ENCODE data around the gene LYPD6B. TPM values are rescaled to one million over a fixed set of nuclear protein-coding genes. Genes with fewer than 3 reads are reported as not detected.

The LYPD6B gene
- total RNA-seq, 2 experiments from 2014 or later: not detected

DNA sequence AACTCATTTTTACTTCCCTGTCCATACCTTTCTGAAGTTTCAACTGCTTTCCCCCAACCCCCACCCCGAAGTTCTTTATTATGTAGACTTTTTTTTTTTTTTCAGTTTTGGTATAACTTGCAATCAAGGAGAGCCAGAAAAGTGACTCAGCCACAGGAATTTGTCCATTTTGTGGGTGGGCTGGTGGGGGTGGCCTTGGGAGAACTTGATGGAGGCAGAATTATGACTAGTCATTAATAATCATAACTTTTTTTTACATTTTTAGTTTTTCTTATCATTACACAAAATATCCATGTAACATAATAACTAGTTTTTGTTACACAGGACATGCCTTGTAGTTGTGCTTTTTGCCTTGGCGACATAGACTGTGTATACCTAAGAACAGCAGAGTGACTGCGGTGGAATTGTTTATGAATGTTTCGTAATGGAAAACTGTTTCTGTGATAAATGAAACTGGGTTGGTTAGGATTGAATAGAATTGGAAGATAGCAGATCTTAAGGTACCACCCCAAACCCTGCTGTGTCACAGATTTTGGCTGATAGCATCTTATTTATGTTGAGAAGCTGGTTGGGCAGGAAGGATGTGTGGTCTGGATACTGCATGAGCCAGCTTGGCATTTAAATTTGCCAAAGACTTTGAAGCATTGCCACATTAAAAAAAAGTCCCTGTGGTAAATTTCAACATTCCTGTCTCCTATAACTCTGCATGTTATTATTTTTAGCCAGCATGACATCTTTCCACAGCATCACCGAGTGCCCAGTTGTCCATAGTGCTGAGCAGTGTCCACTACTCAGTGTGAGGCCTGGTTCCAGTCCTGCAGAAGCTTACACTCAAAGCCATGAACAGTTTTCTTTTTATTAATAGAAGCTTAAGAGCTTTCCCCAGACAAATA is 30.7 kb downstream of the LYPD6B start:
- peak; percentile 42 for DNase-seq
- ChIA-PET CTCF (no interaction called here), POLR2A (no interaction called here)
- Mint-ChIP-seq H3K4me1 (ENCODE audit: low read depth) (peaks cover 19% of the 10 kb centered on the region), H3K4me3 (no peak overlapping the region), H3K36me3 (no peaks in the 10 kb centered on the region), H3K9me3 (no peaks in the 10 kb centered on the region), H3K27ac (no peak overlapping the region), H3K27me3 (peaks cover 1% of the 10 kb centered on the region)
- intact Hi-C loops (cut with micrococcal nuclease): loop anchor here (5.0 kb wide), 1 partner anchor 98 kb away; no protein-coding TSS in a partner anchor

DNA sequence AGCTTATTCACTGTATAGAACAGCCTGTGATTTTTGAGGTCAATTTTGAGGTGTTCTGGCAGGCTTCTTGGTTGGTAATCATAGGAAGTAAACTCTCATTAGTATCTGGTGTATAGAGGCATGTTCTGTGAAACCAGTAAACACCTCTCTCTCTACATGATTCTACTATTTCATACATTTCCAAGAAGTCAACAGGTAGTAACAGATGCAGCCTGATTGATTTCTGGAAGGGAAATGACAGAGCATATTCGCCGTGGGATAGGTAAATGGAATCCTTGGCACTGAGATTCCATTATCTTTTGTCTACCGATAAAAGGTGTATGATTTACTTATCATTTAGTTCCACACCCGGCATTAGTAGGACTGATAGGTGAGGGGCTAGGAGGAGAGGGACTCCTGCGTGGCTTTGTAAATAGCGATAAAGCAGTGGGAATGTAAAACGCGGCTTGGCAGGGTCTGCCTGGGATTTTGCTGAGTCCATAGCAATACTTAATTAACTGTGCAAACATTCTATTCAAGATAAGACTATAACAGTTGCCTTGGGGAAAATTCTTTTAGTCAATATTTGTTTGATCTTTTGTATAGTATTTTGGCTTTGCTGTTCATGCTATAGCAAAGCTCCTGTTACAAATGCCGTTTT is 32.3 kb downstream of the LYPD6B start:
- peaks cover 1% of the 10 kb centered on the region for H3K27me3 Mint-ChIP-seq
- peaks cover 19% of the 10 kb centered on the region for H3K4me1 Mint-ChIP-seq (ENCODE audit: low read depth)
- no peaks in the 10 kb centered on the region for H3K36me3 Mint-ChIP-seq
- CTCF ChIA-PET: no interaction called here
- no peak overlapping the region for H3K27ac Mint-ChIP-seq
- intact Hi-C loops (cut with micrococcal nuclease): no loop called here
- no peaks in the 10 kb centered on the region for H3K9me3 Mint-ChIP-seq
- POLR2A ChIA-PET: no interaction called here
- no peak overlapping the region for H3K4me3 Mint-ChIP-seq
- no peak for DNase-seq

DNA sequence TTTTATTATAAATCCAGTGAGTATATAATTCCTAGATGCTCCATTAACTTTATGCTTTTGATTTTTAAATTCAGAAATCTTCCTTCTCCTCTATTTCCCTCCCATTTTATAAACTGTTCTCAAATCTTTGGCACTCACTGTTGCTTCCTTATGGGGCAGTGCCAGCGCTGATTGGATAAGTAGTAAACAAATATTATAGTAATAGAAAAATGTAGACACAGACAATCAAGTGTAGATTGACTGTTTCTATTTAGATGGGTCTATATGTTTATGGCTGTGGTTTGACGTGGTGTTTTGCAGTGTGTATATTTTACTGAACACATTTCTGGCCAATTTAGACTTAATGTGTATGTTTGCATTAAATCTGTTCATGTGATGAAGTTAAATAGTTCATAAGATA is 36.6 kb downstream of the LYPD6B start:
- ChIA-PET POLR2A (no interaction called here), CTCF (no interaction called here)
- Mint-ChIP-seq H3K27ac (no peak overlapping the region), H3K36me3 (no peaks in the 10 kb centered on the region), H3K27me3 (peaks cover 3% of the 10 kb centered on the region), H3K4me1 (ENCODE audit: low read depth) (peaks cover 3% of the 10 kb centered on the region), H3K9me3 (no peaks in the 10 kb centered on the region), H3K4me3 (no peak overlapping the region)
- DNase-seq: no peak
- intact Hi-C loops (cut with micrococcal nuclease): no loop called here

DNA sequence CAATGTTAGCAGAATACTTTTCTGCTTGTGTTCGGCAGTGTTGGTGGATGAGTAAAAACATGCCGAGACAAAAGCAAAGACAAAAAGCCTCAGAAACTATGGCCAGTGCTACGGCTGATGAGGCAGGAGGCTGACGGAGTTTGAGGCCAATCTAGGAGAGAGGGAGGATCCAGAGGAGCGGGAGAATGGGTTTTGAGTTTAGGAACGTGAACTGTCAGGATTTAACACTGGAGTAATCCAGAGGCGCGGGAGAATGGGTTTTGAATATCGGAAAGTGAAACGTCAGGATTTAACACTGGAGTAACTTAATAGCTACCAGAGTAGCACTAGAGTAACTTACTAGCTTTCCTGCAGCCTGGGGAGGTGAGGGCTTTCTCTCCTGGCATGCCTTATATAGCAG is 37.4 kb downstream of the LYPD6B start:
- Mint-ChIP-seq H3K4me1 (ENCODE audit: low read depth) (no peaks in the 10 kb centered on the region), H3K27me3 (peaks cover 3% of the 10 kb centered on the region), H3K36me3 (no peaks in the 10 kb centered on the region), H3K27ac (no peak overlapping the region), H3K4me3 (no peak overlapping the region), H3K9me3 (no peaks in the 10 kb centered on the region)
- POLR2A ChIA-PET: no interaction called here
- DNase-seq: no peak
- CTCF ChIA-PET: no interaction called here
- intact Hi-C loops (cut with micrococcal nuclease): no loop called here

DNA sequence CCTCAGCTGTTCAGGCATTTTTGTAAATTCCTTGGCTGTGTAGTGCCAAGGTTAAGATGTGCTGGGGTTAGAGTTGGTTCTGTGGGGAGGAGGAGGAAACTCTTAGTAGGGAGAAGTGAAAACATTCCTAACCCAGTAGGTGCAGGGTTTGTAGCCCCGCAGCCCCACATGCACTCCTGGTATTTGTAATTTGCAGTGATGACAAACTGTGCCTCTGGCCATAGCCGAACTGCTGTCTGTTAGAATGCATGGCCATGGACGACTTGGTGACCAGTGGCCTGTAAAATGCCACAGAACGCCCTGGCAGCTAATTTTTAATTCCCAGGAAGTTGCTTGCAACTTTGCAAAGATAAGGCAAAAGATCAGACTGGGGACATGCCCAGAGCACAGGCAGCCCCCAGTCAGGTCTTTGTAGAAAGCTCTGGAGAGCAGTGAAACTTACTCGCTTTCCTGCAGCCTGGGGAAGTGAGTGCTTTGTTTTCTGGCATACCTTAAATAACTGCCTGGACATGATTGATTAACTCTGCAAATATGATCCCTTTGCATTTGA is 38.4 kb downstream of the LYPD6B start:
- ChIA-PET POLR2A (no interaction called here), CTCF (no interaction called here)
- H3K4me3 Mint-ChIP-seq: no peak overlapping the region
- H3K27me3 Mint-ChIP-seq: peaks cover 3% of the 10 kb centered on the region
- no peaks in the 10 kb centered on the region for H3K36me3 Mint-ChIP-seq
- intact Hi-C loops (cut with micrococcal nuclease): no loop called here
- H3K4me1 Mint-ChIP-seq (ENCODE audit: low read depth): no peaks in the 10 kb centered on the region
- no peaks in the 10 kb centered on the region for H3K9me3 Mint-ChIP-seq
- no peak overlapping the region for H3K27ac Mint-ChIP-seq
- no peak for DNase-seq

DNA sequence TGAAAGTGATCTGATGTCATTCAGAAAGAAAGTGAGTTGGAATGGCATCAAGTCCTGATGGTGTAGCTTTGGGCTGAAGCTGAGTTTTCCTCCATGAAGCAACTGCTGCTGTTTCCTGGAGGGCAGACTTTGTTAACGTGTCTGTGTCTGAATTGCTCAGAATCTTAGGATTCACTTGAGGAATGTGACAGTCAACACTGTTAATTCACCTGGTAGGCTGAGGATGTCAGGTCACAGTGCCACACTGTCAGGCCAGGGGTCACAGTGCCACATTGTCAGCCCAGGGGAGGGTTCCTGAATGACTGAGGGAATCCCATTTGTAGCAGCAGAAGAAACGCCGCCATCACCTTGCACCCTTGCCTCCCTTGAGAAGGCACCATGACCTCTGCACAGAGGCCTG is 39.4 kb downstream of the LYPD6B start:
- intact Hi-C loops (cut with micrococcal nuclease): no loop called here
- ChIA-PET POLR2A (no interaction called here), CTCF (interaction anchor here (1.2 kb wide), 1 partner anchor 484 kb away, joined by 3 read pairs; no protein-coding TSS in a partner anchor)
- Mint-ChIP-seq H3K27ac (no peak overlapping the region), H3K4me3 (no peak overlapping the region), H3K4me1 (ENCODE audit: low read depth) (no peaks in the 10 kb centered on the region), H3K27me3 (peaks cover 3% of the 10 kb centered on the region), H3K36me3 (no peaks in the 10 kb centered on the region), H3K9me3 (no peaks in the 10 kb centered on the region)
- DNase-seq: no peak

DNA sequence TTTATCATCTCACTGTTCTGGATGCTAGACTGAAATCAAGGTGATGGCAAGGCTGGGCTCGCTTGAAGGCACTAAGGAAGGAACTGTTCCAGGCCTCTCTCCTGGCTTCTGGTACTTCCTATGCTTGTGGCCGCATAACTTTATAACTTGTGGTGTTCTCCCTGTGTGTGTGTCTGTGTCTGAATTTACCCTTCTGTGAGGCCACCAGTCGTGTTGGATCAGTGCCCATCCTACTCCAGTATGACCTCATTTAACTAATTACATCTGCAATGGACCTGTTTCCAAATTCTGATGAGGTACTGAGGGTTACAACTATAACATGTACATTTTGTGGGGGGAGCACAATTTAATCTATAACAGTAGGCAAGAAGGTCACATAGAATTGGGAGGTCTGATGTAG is 41.6 kb downstream of the LYPD6B start:
- no peaks in the 10 kb centered on the region for H3K36me3 Mint-ChIP-seq
- ChIA-PET CTCF (no interaction called here), POLR2A (no interaction called here)
- H3K27ac Mint-ChIP-seq: no peak overlapping the region
- no peak overlapping the region for H3K4me3 Mint-ChIP-seq
- intact Hi-C loops (cut with micrococcal nuclease): no loop called here
- peaks cover 2% of the 10 kb centered on the region for H3K27me3 Mint-ChIP-seq
- DNase-seq: no peak
- H3K9me3 Mint-ChIP-seq: no peaks in the 10 kb centered on the region
- H3K4me1 Mint-ChIP-seq (ENCODE audit: low read depth): no peaks in the 10 kb centered on the region

DNA sequence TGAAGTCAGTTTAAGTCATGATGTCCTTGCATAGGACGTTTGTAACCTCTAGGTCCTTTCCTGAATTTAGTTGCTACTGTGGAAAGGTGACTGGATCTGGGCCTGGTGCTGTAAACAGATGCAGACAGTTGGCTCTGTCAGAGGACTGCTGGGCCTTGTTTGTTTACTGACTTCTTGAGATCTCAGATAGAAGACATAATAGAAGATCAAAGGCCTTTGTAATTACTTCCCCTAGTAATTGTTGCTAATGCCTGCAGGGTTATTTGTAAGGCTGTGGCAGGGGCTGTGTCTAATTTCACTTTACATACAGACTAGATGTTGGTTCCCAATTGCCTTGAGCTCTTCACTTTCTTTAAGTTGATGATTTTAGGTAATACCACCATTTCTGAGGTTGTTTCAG is 42.5 kb downstream of the LYPD6B start:
- no peak overlapping the region for H3K4me3 Mint-ChIP-seq
- H3K9me3 Mint-ChIP-seq: no peaks in the 10 kb centered on the region
- intact Hi-C loops (cut with micrococcal nuclease): no loop called here
- ChIA-PET CTCF (no interaction called here), POLR2A (no interaction called here)
- DNase-seq: no peak
- peaks cover 2% of the 10 kb centered on the region for H3K27me3 Mint-ChIP-seq
- H3K4me1 Mint-ChIP-seq (ENCODE audit: low read depth): no peaks in the 10 kb centered on the region
- no peaks in the 10 kb centered on the region for H3K36me3 Mint-ChIP-seq
- no peak overlapping the region for H3K27ac Mint-ChIP-seq

DNA sequence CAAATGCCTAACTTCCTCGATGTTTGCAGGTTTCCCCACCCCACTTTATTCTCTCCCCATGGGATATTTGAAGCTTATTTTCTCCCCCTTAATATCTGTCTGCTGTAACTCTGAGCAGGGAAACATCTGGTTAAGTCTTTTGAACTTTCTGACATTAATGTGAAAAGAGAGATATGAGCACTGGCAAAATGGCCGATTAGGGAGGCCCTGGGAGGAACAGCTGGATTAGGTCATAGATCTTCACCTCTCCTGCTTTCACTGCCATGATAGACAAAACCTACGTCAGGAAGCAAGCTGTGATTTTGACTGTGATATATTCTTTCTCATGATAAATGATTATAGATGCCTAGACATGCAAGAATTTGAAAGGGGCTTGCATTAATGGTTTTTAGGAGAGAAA is 43.6 kb downstream of the LYPD6B start:
- Mint-ChIP-seq H3K4me3 (no peak overlapping the region), H3K4me1 (ENCODE audit: low read depth) (no peaks in the 10 kb centered on the region), H3K27ac (no peak overlapping the region), H3K36me3 (no peaks in the 10 kb centered on the region), H3K27me3 (peaks cover 2% of the 10 kb centered on the region), H3K9me3 (no peaks in the 10 kb centered on the region)
- intact Hi-C loops (cut with micrococcal nuclease): no loop called here
- no peak for DNase-seq
- CTCF ChIA-PET: no interaction called here
- POLR2A ChIA-PET: no interaction called here

DNA sequence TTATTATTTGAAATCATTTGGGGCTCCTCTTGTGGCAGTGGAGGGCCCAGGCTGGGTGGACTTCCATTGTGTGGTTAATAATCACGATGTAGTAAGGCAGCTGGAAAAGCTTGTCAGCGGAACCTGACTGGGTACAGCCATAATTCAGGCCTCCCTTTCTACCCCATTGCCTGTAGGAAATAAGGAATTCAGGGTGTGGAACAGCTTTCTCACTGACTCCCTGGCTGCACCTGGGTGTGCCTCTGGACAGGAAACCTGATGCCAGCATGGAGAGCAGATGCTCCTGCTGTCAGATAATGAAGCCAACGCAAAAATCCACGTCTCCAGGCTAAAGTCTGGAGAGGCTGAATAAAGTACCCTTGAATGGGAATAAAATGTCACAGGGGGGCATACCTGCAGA is 44.2 kb downstream of the LYPD6B start:
- peaks cover 2% of the 10 kb centered on the region for H3K27me3 Mint-ChIP-seq
- H3K9me3 Mint-ChIP-seq: no peaks in the 10 kb centered on the region
- H3K4me3 Mint-ChIP-seq: no peak overlapping the region
- DNase-seq: no peak
- ChIA-PET CTCF (no interaction called here), POLR2A (no interaction called here)
- no peaks in the 10 kb centered on the region for H3K4me1 Mint-ChIP-seq (ENCODE audit: low read depth)
- intact Hi-C loops (cut with micrococcal nuclease): no loop called here
- no peaks in the 10 kb centered on the region for H3K36me3 Mint-ChIP-seq
- no peak overlapping the region for H3K27ac Mint-ChIP-seq

DNA sequence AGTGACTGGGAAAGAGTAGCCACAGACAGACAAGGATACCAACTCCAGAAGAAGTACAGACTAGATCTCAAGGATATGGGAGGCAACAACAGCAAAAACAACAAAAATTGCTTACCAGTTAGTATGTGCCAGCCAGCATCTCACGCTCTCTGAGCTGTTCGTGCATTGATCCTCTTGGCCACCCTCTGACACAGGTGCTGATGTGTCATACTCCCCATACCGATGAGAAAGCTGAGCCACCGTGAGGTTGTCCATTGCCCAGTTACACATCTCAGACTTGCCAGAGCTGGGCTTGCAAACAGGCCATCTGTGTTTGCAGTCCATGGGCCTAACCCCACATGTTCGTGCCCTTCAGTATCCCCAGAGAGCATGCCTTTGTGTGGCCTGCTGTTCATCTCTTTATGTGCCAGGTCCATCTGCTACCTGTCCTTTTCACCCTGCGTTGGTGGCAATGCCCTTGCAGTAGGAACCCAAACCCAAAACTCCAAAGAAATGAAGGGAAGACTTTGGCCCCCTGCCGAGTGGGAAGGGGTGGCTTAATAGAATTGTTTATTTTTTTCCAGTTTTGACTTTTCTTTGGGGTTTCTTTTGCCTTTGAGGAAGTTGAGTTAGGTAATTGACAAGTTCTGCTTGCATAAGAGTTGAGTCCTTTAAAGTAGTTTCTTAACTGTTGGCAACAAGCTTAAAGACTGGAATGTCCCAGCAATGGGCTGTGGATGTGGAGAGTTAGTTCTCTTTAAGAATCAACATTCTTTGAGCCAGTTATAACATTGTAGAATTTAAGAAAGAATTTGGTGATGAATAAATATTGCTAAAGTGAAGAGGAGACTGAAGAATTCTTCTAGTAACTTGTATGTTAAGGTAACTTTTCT is 46.7 kb downstream of the LYPD6B start:
- Mint-ChIP-seq H3K36me3 (no peaks in the 10 kb centered on the region), H3K9me3 (no peaks in the 10 kb centered on the region), H3K27me3 (peaks cover 2% of the 10 kb centered on the region), H3K4me1 (ENCODE audit: low read depth) (no peaks in the 10 kb centered on the region), H3K4me3 (no peak overlapping the region), H3K27ac (no peak overlapping the region)
- intact Hi-C loops (cut with micrococcal nuclease): loop anchor here (5.0 kb wide), 1 partner anchor 77 kb away; no protein-coding TSS in a partner anchor
- CTCF ChIA-PET: interaction anchor here (0.7 kb wide), 1 partner anchor 1632 kb away, joined by 3 read pairs; no protein-coding TSS in a partner anchor
- POLR2A ChIA-PET: no interaction called here
- DNase-seq: no peak

DNA sequence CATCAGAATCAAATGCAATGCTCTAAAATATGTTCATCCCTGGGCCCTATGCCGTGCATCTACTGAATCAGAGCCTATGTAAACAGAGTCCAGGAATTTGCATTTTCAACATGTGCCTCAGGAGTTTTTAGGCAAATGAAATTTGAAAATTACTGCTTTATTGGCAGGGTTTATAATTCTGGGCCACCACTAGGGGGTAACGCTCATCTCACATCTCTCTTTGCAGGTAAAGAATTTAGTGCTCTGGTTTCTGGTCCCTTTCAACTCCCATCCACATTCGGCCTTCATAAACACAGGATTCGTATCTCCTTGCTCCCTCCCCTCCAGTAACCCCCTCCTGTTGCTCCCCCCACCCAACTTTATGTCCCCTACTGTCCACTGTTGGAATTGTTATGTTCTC is 49.3 kb downstream of the LYPD6B start:
- no peak overlapping the region for H3K4me3 Mint-ChIP-seq
- H3K9me3 Mint-ChIP-seq: no peaks in the 10 kb centered on the region
- H3K36me3 Mint-ChIP-seq: no peaks in the 10 kb centered on the region
- no peak for DNase-seq
- ChIA-PET CTCF (interaction anchor here (0.8 kb wide), 1 partner anchor 15 kb away, joined by 3 read pairs; no protein-coding TSS in a partner anchor), POLR2A (no interaction called here)
- no peak overlapping the region for H3K27ac Mint-ChIP-seq
- H3K27me3 Mint-ChIP-seq: peaks cover 4% of the 10 kb centered on the region
- H3K4me1 Mint-ChIP-seq (ENCODE audit: low read depth): no peaks in the 10 kb centered on the region
- intact Hi-C loops (cut with micrococcal nuclease): loop anchor here (1.0 to 5.0 kb wide), 2 partner anchors 75 to 474 kb away; no protein-coding TSS in a partner anchor
